22Rv1 (cell line): Measurements from ENCODE around the gene SPOCK1.
"Not testable (repeated sequence)": the region's sequence is repeated elsewhere in the genome, so short reads cannot be mapped to it uniquely, and the experiment has no call there.

ENCODE experiments used
- H3K27ac ChIP-seq: fragments of 450-650 bp; 2 replicates; pipeline ENCODE4 v1.5.1; 2017
- ZFX ChIP-seq: fragments of 450-650 bp; IDR thresholded peaks from 2 replicates; pipeline ENCODE4 v1.6.1; 2017; ENCODE audit warnings: antibody characterized with exemption, borderline replicate concordance
- TF ChIP-seq, protein P1 (sequence below): fragments of 450-650 bp; IDR thresholded peaks from 2 replicates; pipeline ENCODE4 v1.5.1; 2017; ENCODE audit warnings: mild to moderate bottlenecking

SPOCK1 gene

DNA sequence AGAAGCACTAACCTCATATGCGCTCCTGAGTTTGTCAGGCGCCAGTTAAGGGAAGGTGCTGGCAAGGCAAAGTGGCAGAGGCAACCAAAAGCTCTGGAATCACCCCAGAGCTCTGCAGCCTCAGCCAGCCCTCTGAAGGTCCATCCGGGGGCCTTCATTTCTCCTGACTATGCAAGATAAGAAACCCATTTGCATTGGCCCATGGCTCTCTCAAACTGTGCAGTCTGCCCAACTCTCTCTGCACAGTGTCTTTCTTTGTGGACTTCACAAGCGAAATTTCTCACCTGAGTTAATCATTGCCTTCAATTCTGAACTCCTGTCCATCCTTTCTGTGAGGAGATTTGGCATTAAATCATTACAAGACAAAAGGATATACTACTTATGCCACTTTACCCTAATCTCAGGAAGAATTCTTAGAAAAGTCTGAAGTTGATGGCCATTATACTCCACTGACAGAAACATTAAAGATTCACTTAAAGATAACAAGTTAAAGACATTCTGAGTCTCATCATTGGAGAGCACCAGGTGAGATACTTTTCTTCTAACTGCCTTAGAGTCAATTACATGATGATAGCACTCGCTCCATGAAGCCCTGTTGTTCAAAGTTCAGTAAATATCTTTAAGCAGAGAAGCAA, 235.6 kb downstream of the SPOCK1 start:
- no peak for TF ChIP-seq ZFX
- TF ChIP-seq, protein P1, sequence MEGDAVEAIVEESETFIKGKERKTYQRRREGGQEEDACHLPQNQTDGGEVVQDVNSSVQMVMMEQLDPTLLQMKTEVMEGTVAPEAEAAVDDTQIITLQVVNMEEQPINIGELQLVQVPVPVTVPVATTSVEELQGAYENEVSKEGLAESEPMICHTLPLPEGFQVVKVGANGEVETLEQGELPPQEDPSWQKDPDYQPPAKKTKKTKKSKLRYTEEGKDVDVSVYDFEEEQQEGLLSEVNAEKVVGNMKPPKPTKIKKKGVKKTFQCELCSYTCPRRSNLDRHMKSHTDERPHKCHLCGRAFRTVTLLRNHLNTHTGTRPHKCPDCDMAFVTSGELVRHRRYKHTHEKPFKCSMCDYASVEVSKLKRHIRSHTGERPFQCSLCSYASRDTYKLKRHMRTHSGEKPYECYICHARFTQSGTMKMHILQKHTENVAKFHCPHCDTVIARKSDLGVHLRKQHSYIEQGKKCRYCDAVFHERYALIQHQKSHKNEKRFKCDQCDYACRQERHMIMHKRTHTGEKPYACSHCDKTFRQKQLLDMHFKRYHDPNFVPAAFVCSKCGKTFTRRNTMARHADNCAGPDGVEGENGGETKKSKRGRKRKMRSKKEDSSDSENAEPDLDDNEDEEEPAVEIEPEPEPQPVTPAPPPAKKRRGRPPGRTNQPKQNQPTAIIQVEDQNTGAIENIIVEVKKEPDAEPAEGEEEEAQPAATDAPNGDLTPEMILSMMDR = no peak
- no peak overlapping the region for H3K27ac ChIP-seq

- no peak overlapping the region for H3K27ac ChIP-seq
- no peak for TF ChIP-seq ZFX
- TF ChIP-seq, protein P1 = no peak
These were observed 236.3 kb downstream of the SPOCK1 start for GRCh38 chr5:137262818-137263217.

- no peak for TF ChIP-seq ZFX
- TF ChIP-seq, protein P1 = no peak
- H3K27ac ChIP-seq = no peak overlapping the region
These were observed 238.1 kb downstream of the SPOCK1 start for GRCh38 chr5:137260820-137261695.

- not testable (repeated sequence) for H3K27ac ChIP-seq
These were observed 240.0 kb downstream of the SPOCK1 start for GRCh38 chr5:137259115-137259514.

- TF ChIP-seq, protein P1 = no peak
- TF ChIP-seq ZFX = no peak
- no peak overlapping the region for H3K27ac ChIP-seq
These were observed 244.7 kb downstream of the SPOCK1 start for GRCh38 chr5:137254119-137255090.

- H3K27ac ChIP-seq = no peak overlapping the region
- TF ChIP-seq, protein P1 = no peak
- no peak for TF ChIP-seq ZFX
These were observed 246.6 kb downstream of the SPOCK1 start for GRCh38 chr5:137252512-137252911.

DNA sequence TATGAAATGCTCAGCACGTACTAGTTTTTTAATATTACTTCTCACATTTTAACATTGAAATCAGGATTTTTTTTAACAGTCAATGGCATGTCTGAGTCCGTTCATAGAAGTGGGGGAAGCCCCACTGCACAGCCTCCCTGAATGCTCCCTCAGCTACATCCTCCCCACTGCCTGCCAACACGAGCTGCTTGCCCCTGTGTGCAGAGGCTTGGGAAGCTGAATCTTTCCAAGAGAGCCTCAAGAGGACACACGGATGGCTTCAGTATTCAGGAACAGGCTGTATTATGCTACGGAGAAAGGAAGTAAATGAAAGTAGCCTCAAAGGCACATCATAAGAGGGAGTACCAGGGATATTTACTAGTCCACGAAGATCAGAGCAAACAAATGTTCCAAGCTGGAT, 248.7 kb downstream of the SPOCK1 start:
- H3K27ac ChIP-seq = no peak overlapping the region
- TF ChIP-seq, protein P1 = no peak
- no peak for TF ChIP-seq ZFX
